Measurements from ENCODE around the gene ZNF385A.
"Not testable (repeated sequence)": the region's sequence is repeated elsewhere in the genome, so short reads cannot be mapped to it uniquely, and the experiment has no call there.

ZNF385A gene

GRCh38 chr12:54372113-54372806 lies 12.3 kb downstream of the ZNF385A start:
- DNase-seq = no peak

- no peak for DNase-seq
Measured at GRCh38 chr12:54371328-54372112, 13.0 kb downstream of the ZNF385A start.

GRCh38 chr12:54370171-54370730 lies 14.3 kb downstream of the ZNF385A start:
- no peak for DNase-seq

GRCh38 chr12:54369597-54370131 lies 14.9 kb downstream of the ZNF385A start:
- no peak for DNase-seq

GRCh38 chr12:54368709-54369596 lies 15.6 kb downstream of the ZNF385A start:
- DNase-seq = peak; percentile 90

- DNase-seq = no peak
Measured at GRCh38 chr12:54368025-54368708, 16.4 kb downstream of the ZNF385A start.

GRCh38 chr12:54364413-54364812 lies 20.1 kb downstream of the ZNF385A start, which contains the start of gene GPR84:
Gene GPR84, minus strand, starts transcription at chr12:54364486. Its CDS starts 635 bp downstream, at chr12:54363851.
- DNase-seq = peak; percentile 17

- no peak for DNase-seq
Measured at GRCh38 chr12:54363618-54364017, 20.9 kb downstream of the ZNF385A start.

- DNase-seq = no peak
Measured at GRCh38 chr12:54363047-54363446, 21.5 kb downstream of the ZNF385A start.

GRCh38 chr12:54360717-54361456 lies 23.6 kb downstream of the ZNF385A start:
- peak; percentile 50 for DNase-seq

GRCh38 chr12:54359762-54360351 lies 24.7 kb downstream of the ZNF385A start:
- no peak for DNase-seq

- peak; percentile 93 for DNase-seq
Measured at GRCh38 chr12:54358945-54359761, 25.4 kb downstream of the ZNF385A start.

GRCh38 chr12:54358191-54358944 lies 26.2 kb downstream of the ZNF385A start:
- peak; percentile 51 for DNase-seq

- DNase-seq = no peak
Measured at GRCh38 chr12:54357506-54358190, 26.9 kb downstream of the ZNF385A start.

GRCh38 chr12:54356951-54357356 lies 27.6 kb downstream of the ZNF385A start:
- DNase-seq = no peak

GRCh38 chr12:54356228-54356627 lies 28.3 kb downstream of the ZNF385A start:
- DNase-seq = no peak

- DNase-seq = no peak
Measured at GRCh38 chr12:54355104-54355815, 29.3 kb downstream of the ZNF385A start.

- DNase-seq = not testable (repeated sequence)
Measured at GRCh38 chr12:54354271-54354670, 30.3 kb downstream of the ZNF385A start.

Measured in activated naive CD4-positive, alpha-beta T cell treated with Interleukin-2 at 50 U/mL for 16 hours (primary cell).